GM21528 (cell line): ENCODE results near the gene PDZRN3.

ENCODE experiments used
- ATAC-seq: cut with Tn5 transposase; IDR thresholded peaks from one replicate; pipeline ENCODE4 v1.9.1; 2021; ENCODE audit warnings: mild to moderate bottlenecking, moderate library complexity; ENCODE audit not compliant: unreplicated experiment, low FRiP score

The PDZRN3 gene

GRCh38 chr3:73530022-73530396 lies 94.7 kb downstream of the PDZRN3 start:
- ATAC-seq, result no peak

- no peak for ATAC-seq
Observed at GRCh38 chr3:73529308-73530021, 95.3 kb downstream of the PDZRN3 start.

- ATAC-seq, result no peak
Observed at GRCh38 chr3:73525591-73525990, 99.2 kb downstream of the PDZRN3 start.

- ATAC-seq, result no peak
Observed at GRCh38 chr3:73523661-73524060, 101.1 kb downstream of the PDZRN3 start.

DNA sequence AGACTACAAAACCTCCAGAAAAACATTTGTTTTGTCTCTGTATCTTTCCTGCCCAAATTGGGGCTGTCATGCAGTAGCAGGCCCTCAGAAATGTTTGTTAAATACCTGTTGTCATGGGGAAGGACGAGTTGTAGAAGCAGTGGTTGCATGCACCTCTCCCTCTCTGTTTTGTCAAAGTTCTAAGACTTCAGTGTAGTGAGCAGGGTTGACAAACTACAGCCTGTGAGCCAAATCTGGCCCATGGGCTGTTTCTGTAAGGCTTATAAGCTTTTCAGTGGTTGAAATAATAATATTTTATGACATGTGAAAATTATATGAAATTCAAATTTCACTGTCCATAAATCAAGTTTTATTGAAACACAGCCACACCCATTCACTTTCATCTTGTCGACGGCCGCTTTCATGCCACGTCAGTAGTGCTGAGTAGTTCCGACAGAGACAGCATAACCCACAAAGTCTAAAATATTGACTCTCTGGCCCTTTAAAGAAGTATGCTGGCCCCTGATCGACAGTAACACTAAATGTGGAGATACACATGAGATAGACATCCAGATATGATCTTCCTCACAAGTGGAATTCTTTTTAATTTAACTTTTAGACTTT lies 102.9 kb downstream of the PDZRN3 start:
- no peak for ATAC-seq

DNA sequence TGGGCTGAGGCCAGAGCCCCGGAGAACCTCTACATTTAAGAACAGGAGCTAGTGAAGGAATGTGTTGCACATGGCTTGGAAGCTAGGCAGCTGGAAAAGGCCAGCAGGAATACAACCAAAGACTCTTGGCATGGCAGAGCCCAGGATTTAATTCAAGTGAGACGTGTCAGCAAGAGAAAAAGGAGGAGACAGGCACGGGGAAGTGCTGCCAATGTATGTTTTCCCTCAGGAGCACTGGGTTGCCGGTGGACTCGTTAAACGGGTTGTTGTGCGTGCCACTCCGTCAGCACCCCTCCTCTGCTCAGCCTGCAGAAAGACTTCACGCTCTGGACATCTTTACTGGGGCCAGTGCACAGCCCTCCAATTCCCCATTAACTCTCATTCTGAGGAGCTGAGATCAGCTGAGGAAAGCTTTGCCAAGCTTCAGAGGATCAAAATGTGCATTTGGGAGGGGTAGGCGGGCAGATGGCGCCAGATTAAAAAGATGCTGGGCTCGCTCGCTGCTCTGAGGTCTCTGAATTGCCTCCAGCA lies 103.7 kb downstream of the PDZRN3 start:
- no peak for ATAC-seq

DNA sequence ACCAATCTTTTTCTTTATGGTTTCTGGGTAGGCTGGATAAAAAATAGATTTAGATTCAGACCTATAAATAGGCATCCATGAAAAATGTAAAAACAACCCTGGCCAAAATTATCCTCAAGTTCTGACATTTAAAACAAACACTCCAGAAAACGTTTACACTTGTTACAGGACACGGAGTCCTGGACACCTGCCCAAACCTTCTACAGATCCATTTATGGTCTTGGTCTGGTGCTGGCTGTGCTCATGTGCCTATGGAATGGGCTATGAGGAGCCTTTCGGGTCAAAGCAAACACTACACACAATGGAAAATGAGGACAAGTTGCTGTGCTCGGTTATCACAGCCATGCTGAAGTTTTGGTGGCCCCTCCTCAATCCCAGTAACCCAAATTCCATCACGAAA lies 108.1 kb downstream of the PDZRN3 start:
- no peak for ATAC-seq

GRCh38 chr3:73513260-73513659 lies 111.5 kb downstream of the PDZRN3 start:
- ATAC-seq, result no peak

DNA sequence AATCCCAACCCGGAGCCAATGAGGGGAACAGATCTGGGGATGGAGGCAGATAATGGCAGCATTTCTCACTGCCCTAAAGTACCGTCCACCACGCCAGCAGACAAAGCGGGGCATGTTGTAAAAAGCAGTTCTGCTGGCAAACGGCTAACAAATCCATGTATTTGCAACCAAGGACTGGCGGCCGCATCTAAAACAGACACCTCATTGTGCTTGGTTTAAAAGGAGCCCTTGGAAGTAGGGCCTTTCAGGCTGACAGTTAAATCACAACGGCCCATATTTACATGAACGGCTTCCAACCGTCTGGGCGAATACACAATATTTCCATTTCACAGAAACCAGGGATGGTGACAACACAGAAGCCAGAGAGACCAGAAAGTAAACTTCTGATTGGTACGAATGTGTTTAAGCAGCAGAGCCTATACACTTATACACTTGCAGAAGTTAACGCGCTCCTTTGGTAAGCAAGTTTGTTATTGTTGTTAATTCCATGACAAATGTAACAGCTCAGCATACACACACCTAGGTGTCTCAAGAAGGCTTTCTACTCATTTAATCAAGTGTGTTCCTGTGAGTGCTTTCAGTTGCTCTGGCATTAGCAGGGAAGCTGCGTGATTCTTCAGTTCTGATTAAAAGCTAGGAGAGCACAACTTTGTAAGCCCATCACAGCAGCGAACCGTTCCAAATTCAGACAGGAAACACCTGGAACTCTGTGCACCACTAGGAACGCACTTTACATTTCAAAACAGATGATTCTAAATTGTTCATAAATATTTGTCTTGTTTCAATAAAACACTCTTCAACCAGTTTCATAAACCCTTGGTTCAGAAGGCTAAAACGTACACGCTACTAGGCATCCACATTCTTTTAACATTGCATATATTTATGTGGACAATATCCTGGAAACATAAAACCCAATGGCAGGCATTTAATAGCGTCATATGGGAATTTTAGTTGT lies 112.9 kb downstream of the PDZRN3 start:
- no peak for ATAC-seq

GRCh38 chr3:73510784-73511183 lies 114.0 kb downstream of the PDZRN3 start:
- no peak for ATAC-seq

DNA sequence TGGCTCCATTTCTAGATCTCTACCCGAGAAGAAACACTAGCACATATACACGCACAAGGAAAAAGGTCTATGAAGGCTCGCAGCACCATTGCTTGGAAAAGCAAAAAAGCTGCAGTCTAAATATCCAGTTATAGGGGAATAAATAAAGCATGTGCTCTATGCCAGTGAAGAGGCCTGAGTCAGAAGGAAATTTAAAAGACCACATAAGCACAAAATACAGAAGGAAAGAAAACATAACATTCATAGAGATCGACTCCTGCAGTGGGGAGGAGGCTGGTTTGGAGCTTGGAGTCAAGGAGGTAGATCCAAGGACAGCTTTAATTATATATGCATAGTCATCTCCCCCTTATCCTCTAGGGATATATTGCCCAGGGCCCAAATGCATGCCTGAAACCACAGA lies 114.4 kb downstream of the PDZRN3 start:
- ATAC-seq, result no peak

DNA sequence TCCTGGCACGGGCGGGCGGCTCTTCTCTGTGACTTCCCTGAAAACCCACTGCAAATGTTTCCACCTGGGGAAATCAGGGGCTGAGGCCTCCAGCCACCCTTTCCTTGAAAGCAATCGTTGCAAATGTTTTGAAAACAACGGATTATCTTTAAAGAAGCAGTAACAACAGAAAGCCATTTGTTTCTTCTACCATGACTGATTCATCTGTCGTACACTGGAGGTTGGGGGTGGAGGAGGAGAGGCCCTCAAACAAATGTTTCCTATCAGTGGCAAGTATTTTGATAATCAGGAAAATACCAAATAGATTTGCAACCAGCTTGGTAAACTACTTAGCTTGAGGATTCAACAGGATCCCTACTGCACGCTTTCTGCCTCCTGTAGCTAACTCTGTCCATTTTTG lies 114.9 kb downstream of the PDZRN3 start:
- ATAC-seq, result no peak

GRCh38 chr3:73509066-73509465 lies 115.7 kb downstream of the PDZRN3 start:
- no peak for ATAC-seq

DNA sequence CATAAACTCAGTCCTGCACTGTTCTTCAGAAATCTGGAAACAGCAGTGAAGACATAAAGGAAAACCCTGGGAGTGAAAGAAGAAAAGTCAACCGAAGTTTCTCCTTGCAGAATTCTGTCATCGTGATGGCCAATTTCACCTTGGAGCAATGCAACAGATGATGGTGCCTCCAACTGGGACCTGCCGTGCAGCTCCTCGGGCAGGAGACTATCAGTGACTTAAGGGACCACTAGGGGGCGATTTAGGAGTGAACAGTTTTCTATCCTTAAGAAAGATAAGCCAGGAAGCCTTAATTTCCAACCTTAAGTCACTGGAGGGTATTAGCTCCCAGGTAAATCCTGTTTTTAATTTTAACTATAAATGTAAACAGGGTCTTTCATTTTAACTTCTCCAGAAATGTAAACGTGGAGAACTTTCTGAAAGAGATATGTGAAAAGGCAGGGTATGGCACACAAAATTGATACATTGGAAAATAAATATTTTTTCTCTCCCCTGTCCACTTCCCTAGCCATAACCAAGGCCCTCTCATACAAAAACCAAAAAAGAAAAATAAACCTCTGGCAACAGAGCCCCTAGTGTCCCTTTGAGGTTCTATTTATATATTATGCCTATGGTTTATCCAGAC lies 116.3 kb downstream of the PDZRN3 start:
- peak; percentile 74 for ATAC-seq

- no peak for ATAC-seq
Observed at GRCh38 chr3:73504852-73505251, 119.9 kb downstream of the PDZRN3 start.

DNA sequence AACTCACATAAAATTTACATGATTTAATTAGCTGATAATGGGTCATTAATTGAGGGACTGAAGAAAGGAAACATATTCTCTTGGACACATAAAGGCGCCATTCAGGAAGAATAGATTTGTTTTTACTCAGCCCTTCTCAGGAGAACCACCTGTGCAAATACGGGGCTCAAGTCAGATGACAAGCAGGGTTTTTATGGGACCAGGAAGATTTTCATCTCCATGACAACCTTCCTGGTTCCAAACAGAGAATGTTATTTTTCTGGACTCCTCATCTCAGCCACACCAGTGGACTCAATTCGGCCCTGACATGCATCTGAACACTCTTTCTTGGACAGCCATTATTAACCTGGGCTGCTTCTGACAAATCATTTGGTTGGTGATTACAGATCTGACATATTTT lies 120.5 kb downstream of the PDZRN3 start:
- no peak for ATAC-seq

DNA sequence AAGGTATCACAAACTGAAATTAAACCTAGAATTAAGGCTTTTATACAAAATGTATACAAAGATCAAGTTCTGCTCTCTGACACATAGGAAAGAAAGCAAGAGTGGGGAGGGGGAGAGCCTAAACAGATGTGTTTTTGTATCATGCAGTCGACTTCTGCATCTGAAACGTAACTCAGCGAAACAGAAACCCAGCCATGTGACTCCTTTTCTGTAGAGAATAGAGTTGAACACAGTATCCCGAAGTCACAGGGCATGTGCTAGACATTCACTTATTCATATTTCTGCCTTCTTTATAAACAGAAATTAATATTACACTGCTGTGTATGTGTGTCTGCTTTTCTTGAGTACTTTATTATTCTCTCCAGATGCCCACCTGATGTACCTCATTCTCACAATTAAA lies 121.0 kb downstream of the PDZRN3 start:
- peak; percentile 42 for ATAC-seq

DNA sequence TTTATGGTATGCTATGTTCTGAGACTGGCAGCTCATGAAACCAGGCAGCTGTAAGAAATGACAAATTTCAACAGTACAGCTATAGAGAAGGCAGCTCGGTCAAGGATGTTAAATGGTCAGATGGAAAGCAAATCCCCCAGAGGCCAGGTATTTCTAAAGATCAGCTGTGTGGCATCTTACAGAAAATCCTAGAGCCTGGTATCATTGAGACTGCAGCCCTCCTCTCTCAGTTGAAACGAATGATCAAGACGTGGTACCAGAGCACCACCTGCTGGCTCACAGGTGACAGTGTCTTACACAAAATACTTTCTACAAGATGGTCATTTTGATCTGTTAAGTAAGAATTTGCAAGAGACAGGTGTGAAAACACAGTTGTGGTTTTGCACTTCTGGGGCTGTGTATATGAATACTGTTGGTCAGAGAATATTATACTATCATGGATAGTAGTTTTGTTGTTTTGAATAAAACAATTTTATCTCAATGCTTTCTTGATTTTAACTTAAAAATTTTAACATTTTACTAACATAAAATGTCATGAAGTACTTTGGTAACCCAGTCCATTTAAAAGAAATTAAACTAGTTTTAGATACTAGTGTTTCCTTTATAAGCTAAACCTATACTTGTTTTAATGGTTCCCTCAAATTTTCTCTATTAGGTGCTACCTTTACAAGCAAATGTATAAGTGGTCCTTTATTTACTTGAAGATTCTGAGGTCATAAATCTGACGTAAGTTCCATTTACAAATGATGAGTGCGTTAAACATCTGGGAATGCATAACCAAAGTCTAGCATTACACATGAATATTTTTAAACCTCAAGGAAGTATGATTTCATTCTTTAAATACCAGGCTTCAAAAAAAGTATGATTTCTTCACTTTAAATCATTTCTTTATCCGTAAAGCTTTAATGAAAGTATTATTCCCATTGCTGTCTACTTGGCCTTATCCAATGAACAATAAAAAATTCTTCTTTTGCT lies 121.8 kb downstream of the PDZRN3 start:
- peak; percentile 86 for ATAC-seq

GRCh38 chr3:73500321-73500720 lies 124.4 kb downstream of the PDZRN3 start:
- ATAC-seq, result no peak

GRCh38 chr3:73499787-73500186 lies 125.0 kb downstream of the PDZRN3 start:
- ATAC-seq, result no peak
